Right hindlimb (tissue), 1 donor: ENCODE measurements around the gene CALHM1.
"Not testable (repeated sequence)": the region's sequence is repeated elsewhere in the genome, so short reads cannot be mapped to it uniquely, and the experiment has no call there.

ENCODE experiments used
- DNase-seq: peaks from one replicate; pipeline ENCODE4 v3.0.0-alpha.2; 2018

The CALHM1 gene, protein sequence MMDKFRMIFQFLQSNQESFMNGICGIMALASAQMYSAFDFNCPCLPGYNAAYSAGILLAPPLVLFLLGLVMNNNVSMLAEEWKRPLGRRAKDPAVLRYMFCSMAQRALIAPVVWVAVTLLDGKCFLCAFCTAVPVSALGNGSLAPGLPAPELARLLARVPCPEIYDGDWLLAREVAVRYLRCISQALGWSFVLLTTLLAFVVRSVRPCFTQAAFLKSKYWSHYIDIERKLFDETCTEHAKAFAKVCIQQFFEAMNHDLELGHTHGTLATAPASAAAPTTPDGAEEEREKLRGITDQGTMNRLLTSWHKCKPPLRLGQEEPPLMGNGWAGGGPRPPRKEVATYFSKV

GRCh38 chr10:103458720-103459119 is at the start of gene CALHM1:
Gene CALHM1 (minus strand): TSS chr10:103458900. CDS start chr10:103458751, 149 bp downstream.
- DNase-seq: no peak

GRCh38 chr10:103507235-103508191 is 48.8 kb upstream of the CALHM1 start:
- no peak for DNase-seq

DNA sequence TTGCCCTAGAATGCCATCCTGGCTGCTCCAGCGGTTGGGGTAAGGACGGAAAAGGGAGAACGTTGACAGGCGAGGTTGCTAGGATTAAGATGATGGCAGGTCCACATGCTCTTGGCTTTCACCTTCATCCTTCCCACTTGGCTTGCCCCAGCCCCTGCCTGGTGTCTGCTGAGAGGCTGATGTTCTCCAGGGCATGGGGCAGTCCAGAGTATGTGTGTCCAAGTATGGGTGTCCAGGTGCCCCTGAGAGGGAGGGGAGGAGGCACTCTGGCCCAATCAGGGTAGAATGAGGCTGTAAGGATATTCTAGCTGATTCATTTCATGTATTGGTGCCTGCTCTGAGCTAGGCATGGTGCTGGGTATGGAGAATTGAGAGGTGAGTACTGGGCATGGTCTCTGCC is 47.4 kb upstream of the CALHM1 start:
- no peak for DNase-seq

DNA sequence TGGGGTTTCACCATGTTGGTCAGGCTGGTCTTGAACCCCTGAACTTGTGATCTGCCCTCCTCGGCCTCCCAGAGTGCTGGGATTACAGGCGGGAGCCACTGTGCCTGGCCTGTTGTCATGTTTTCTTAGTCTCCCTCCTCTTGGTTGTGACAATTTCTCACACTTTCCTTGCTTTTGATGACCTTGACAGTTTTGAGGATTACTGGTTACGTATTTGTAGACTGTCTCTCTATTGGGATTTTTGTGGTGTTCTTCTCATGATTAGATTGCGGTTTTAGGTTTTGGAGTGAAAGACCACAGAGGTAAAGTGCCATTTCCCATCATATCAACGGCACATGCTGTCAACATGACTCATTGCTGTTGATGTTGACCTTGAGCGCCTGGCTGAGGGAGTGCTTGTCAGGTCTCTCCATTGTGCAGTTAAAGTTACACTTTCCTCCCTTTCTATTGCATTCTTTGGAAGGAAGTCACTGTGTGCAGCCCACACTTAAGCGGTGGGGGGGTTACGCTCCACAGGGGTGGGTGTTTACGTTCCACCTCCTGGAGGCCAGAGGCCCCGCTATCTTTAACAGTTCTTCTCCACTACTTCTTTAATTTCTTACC is 45.6 kb upstream of the CALHM1 start:
- no peak for DNase-seq

DNA sequence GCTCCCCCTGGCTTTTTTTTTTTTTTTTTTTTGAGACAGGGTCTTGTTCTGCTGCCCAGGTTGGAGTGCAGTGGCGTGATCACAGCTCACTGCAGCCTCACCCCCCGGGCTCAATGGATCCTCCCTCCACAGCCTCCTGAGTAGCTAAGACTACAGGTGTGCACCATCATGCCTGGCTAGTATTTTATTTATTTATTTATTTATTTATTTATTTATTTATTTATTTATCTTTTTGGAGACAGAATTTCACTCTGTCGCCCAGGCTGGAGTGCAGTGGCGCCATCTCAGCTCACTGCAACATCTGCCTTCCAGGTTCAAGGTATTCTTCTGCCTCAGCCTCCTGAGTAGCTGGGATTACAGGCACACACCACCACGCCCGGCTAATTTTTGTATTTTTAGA is 45.1 kb upstream of the CALHM1 start:
- not testable (repeated sequence) for DNase-seq

GRCh38 chr10:103502849-103503660 is 44.4 kb upstream of the CALHM1 start:
- no peak for DNase-seq

DNA sequence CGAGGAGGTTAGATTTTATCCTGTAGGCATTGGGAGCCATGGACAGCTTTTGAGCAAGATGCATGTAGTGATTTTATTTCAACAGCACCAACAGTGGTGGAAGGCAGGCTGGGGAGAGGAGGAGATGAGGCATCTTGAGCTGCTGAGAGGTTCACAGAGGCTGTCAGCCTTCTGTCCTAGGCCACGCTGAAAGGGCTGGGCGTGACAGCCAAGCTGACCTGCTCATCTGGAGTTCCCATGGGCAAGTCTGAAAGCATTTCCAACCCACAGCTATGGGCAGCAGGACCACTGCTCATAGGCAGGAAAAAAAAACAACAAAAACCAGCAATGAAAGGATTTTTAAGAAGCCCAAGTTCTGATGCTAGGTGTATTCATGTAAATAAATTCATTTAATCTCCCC is 42.5 kb upstream of the CALHM1 start:
- no peak for DNase-seq

- no peak for DNase-seq
These were observed 41.8 kb upstream of the CALHM1 start for GRCh38 chr10:103500481-103500880.

DNA sequence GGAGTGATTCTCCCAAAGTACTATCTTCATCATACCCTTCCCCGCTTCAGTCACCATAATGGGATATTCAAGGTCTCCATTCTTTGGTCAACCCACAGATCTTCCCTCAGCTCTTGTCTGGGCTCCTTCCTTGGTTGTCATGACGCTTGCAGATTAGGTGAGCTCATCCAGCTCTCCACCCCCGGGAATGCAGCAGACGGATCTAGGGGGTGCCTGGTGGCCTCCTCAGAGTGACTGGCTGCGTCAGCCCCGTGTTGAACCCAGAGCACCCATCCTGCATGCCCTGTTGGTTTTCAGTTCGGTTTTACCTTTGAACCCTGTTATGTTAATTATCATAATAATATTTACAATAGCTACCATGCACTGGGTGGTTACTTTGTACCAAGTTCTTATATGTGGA is 41.2 kb upstream of the CALHM1 start:
- DNase-seq: no peak

DNA sequence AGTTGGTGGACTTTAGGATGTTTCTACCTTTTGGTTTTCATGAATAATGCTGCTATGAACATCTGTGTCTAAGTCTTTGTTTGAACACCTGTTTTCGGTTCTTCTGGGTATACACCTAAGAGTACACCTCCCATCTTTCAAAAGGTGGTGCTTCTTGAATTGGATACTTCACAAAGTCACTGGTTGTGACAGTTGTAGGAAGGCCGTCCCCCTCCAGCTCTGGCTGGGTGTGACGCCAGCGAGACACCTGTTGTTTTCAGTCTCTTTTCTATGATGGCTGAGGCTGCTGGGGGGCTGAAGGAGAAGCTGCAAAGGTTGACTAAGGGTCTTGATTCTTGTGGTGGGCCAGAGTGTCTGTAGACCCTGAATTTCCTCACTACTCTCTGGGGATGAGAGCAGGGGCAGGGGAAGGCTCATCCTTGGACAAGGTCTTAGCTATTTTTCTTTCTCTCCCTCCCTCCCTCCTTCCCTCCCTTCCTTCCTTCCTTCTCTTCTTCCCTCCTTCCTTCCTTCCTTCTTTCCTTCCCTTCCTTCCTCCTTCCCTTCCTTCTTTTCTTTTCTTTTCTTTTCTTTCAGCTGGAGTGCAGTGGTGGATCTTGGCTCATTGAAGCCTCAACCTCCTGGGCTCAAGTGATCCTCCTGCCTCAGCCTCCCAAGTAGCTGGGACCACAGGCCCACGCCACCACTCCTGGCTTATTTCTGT is 40.4 kb upstream of the CALHM1 start:
- no peak for DNase-seq

GRCh38 chr10:103497161-103497915 is 38.6 kb upstream of the CALHM1 start:
- no peak for DNase-seq

- DNase-seq: no peak
These were observed 36.6 kb upstream of the CALHM1 start for GRCh38 chr10:103495321-103495720.

GRCh38 chr10:103493916-103494877 is 35.5 kb upstream of the CALHM1 start:
- DNase-seq: no peak

DNA sequence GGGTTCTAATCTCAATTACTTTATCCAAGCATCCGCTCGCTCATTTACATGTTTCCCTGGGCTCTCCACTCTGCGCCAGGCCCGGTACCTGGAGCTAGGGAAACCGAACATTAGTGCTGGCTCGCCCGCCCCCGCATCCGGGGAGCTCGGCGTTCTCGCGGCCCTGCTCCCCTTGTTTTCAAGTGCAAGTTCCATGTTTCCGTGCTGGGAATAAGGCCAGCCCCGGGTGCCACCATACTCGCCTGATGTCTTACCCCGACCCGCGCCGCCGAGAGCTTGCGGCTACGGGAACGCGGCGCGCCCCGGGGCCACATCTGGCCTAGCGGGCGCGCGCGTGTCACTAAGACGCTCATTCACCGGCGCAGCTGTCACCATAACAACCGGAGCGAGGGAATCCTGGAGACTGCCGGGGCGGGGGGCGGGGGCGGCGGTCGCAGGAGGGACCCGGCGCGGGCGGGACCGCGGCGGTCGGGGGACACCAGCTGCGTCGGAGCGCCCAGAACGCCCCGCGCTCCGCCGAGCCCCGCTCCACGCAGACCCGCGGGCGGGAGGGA is 34.7 kb upstream of the CALHM1 start, which contains the start of gene NEURL1:
Gene NEURL1, plus strand, starts transcription at position 344 of the 554 bp plus-strand sequence. CDS start 683 bp downstream, outside the sequence.
- DNase-seq: peak; percentile 64

GRCh38 chr10:103492655-103493261 is 34.1 kb upstream of the CALHM1 start:
- no peak for DNase-seq

- peak; percentile 77 for DNase-seq
These were observed 33.1 kb upstream of the CALHM1 start for GRCh38 chr10:103491729-103492364.

DNA sequence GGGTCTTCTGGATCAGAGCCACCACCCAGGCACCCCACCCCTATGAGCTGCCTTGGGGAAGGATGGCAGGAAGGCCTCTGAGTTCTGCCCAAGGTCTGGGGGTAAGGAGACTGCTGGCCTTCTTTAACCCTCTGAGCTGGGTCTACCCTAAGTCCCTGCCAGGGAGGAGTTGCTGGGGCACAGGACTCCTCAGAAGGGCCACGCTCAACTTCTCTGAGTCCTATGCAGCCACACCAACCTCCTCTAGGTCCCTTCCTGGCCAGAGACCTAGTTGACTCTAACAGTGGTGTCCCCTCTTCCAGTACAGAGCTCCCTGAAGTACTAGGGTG is 32.2 kb upstream of the CALHM1 start:
- no peak for DNase-seq

DNA sequence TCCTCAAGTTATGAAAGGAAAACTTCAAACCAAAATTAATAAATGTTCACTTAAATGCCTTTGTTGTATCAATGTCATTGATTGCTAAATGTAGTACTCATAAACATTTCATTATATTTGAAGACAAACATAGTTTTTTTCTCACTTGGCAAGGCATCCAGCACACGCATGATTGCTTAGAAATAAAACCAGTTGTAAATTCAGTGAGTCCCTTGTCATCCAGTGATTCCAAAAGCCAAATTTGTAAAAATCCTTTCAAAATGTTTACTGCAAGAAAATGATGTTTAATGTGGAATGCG is 28.7 kb upstream of the CALHM1 start:
- DNase-seq: no peak
